ENCODE results near the gene FBXW4.
"Not testable (repeated sequence)": the region's sequence is repeated elsewhere in the genome, so short reads cannot be mapped to it uniquely, and the experiment has no call there.

The FBXW4 gene

DNA sequence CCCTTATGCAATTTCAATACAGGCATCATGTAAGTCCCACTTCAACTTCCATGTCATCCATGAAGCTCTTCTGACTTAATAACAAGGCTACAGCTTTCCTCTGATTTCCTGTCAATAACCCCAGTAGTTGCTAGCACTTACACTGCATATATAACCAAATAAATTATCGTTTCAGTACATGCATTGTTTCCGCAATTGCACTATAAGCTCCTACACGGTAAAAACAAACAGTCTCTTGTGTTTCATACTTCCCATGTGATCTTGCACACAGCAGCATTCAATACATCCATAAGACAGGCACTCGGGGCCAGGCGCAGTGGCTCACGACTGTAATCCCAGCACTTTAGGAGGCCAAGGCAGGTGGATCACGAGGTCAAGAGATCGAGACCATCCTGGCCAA is 41.4 kb downstream of the FBXW4 start:
- DNase-seq (ENCODE audit: low spot score) = no peak

DNA sequence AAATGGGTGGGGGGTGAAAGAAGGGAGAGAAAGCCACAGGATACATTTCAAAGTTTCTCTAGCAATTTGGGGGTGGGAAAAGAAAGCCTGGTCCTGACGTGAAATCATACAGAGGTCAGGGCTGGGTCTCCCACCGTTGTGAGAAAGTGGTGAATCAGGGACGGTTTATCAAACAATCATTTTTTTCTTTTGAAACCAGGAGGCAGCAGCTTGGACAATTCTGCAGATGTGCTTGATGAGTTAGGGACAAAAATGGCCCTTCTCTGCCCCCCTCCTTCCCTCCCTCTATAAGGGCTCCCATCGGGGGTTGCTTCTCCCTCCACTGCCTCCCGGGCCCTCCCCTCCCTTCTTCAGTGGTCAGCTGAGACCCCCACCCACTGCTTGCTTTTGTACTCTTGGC is 43.6 kb downstream of the FBXW4 start:
- no peak for DNase-seq (ENCODE audit: low spot score)

DNA sequence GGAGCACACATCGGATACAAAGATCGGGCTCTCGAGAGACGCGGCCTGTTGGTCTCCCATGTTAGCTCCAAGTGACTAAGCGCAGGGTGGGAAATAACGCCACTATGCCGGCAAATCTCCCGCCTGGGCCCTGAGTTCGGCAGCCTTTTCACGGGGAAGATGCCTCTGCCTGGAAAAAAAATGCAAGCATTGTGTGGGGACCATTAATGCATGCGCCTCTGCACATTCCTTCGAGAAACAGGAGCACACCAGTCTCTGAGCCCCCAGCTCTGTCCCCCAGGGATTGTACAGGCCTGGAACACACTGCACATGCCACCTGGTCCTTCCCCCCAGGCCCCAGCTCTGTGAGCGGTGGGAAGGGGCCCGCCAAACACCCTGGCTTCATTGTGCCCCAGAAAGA is 44.1 kb downstream of the FBXW4 start:
- no peak for DNase-seq (ENCODE audit: low spot score)

DNA sequence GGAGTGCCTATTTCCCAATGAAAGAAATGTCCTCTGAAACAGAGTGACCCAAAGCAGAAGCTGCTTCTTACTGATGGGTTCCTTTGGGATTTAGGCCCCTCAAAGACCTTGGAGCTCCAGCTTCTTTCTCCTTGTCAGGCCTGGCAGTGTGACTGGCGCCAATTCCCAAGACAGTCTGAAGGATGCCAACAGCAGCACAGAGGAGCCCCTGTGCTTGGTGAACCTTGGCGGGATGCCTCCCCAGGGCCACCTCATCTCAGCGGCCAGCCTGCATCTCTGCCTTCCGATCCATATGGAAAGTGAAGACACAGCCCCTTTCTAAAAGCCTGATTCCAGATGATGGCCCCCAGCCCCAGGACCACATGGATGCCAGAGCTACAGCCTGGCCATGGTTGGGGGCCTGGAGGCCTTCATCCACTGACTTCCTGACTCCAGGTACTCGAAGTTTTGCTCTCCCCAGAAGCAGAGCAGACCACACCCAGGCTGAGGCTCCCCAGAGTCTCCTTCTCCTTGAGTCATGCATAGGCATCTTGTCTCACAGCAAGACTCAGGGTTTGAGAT is 45.4 kb downstream of the FBXW4 start:
- DNase-seq (ENCODE audit: low spot score) = no peak

DNA sequence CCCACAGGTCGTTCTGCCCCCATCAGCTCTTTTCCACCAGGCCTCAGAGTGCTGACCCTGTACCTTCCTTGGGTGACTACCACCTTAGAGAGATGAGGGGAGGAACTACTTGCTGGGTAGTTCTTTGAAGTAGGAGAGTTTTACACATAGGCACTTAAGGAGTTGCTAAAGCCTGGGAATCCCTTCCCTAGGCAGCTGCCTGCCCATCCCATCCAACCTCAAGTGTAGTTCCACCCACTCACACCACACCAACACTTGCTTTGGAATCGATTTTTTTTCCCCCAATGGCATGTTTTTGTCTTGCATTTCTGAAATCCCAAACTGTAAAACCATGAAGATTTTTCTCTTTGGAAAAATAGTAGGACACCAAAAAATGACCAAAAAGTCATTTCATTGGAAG is 47.7 kb downstream of the FBXW4 start:
- DNase-seq (ENCODE audit: low spot score) = no peak

DNA sequence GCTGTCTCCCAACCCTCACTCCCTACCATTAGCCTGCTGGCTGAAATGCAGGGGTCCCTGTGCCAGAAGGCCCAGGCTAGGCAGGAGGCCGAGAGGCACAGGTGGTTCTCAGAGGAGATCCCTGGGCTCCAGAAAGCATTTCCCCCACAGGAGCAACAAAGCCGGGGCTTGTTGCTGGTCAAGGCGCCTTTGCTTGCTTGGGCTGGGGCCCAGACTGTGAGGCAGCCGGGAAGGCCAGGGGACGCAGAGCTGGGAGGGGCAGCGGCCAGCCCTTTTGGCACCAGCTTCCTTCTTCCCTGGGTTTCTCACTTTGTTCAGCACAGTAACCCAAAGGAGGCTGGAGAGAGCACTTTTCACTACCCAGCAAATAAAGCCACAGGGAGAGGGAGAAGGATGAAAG is 48.6 kb downstream of the FBXW4 start:
- DNase-seq (ENCODE audit: low spot score) = no peak

DNA sequence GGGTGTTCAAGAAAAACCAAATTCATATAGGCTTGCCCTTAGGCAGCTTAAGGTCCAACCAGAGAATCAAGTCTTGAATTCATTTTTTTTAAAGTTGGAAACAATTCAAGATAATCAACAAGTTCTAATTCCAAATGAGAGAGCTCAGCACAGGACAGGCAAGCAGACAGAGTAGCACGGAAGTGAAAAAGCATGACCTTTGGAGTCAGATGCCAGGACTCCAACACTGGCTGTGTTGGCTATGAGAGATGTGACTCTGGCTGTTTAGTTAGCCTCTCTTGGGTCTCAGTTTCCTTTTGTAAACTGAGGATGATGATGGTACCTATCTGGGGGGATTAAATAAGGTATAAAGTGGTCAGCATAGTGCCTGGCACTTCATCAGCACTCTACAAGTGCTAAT is 49.3 kb downstream of the FBXW4 start:
- DNase-seq (ENCODE audit: low spot score) = no peak

DNA sequence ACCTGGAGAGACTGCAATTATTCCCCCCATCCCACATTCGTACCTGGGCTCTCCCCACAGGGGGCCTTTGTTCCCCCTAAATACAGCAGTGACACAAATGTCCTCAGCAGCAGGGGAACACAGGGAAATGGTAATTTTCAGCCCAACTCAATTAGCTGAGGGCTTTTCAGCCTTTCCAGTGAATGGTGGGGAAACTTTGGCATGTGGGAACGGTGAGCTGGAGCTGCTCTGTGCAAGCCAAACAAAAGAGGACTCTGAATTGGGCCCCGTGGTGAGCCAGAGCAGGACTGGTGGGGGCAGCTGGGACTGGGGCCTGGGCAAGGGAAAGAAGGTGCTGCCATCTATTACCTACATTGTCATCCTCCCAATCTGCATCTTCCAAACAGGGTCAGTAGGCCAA is 51.0 kb downstream of the FBXW4 start:
- DNase-seq (ENCODE audit: low spot score) = no peak

DNA sequence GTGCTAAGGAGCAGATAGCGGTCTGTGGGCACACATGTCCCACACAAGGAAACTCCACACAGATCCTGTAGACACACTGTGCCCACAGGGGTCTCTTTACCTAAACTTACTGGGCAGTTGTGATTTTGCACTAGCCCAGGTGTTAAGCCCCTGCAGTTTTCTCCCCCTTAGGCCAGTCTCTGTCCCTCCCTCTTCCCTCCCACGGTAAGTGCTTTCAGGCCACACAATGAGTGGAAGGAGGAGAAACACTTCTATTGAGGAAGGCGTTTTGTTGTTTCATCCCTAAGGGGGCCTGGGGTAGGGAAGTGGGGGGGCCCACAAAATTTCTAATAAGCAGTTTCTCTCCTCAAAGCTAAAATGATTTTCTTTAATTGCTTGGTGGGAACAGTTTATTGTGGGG is 51.4 kb downstream of the FBXW4 start:
- no peak for DNase-seq (ENCODE audit: low spot score)

DNA sequence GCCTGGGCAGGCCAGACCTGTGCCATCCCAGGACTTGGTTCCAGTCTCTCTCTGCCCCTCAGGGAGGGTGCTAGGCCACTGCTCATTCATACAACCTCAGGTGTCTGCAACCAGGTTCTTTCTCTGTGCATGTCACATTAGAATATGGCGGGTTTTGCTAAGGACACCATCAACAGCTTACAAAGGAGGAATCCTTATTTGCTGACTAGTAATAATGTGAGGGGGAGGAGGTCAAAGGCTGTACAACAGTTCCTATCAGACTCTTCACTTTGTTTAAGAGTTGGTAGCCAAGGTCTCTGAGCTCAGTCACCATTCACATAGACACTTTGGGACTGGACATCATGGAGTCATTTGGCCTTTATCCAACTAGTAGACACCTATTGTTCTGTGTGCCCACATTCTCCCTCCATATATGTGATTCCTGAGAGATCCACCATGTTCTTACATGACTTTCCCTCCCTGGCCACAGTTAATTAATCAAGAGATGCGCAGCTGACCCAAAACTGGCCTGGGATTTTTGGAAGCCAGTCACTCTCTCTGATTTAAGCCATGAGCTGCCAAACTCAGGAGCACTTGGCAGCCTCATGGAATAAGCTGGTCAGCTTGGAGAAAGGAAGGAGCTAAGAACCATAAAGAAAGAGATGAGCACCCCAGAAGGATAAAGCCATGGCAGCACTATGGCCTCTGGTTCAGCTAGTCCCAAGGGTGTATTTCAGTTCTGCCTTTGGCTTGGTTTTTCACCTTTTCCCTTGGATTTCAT is 55.6 kb downstream of the FBXW4 start:
- DNase-seq (ENCODE audit: low spot score) = no peak

DNA sequence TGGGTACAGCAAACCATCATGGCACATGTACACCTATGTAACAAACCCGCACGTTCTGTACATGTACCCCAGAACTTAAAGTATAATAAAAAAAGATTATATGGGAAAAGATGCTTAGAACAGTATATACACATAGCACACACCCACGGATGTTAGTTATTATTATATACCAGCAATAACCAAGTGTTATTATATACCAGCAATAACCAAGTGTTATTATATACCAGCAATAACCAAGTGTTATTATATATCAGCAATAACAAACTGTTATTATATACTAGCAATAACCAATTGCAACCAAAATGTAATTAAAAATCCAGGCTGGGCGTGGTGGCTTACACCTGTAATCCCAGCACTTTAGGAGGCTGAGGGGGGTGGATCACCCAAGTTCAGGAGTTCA is 61.5 kb downstream of the FBXW4 start:
- not testable (repeated sequence) for DNase-seq (ENCODE audit: low spot score)

DNA sequence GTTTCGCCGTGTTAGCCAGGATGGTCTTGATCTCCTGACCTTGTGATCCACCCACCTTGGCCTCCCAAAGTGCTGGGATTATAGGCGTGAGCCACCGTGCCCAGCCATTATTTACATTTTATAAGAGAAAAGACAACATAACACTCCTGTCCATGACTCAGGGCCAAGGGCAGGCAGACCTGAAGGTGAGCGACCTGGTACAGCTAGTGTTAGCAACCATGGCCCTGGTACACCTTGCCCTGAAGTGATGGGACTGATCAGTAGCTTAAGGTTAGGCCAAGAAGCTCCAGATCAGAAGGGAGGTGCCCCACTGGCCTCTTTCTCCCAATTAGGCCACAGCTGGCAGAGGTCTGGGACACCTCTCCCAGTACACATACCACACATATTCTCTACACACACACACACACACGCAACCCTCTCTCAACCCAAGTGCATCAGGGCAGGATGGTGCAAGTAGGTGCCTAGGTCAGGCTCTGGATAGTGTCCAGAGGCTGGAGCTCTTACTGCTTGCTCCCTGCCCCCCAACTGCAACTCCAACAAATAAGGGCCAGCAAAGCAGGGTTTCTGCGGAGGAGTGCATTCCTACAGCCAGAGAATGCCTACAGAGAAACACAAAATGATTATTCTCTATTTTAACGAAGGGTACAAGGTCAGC is 63.0 kb downstream of the FBXW4 start:
- DNase-seq (ENCODE audit: low spot score) = no peak

DNA sequence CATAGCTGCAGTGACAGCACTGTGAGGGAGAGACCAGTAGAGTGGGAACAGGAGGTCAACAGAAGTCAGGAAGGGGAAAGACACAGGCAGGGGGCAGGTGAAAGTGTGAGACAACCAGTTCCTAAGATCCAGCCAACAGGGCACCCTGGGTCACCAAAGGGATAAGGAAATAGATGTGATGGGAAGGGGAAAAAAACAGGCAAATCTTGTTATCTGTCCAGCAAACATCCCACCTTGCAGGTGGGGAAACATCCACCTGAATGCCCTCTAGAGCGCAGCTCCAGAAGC is 64.4 kb downstream of the FBXW4 start:
- no peak for DNase-seq (ENCODE audit: low spot score)

DNA sequence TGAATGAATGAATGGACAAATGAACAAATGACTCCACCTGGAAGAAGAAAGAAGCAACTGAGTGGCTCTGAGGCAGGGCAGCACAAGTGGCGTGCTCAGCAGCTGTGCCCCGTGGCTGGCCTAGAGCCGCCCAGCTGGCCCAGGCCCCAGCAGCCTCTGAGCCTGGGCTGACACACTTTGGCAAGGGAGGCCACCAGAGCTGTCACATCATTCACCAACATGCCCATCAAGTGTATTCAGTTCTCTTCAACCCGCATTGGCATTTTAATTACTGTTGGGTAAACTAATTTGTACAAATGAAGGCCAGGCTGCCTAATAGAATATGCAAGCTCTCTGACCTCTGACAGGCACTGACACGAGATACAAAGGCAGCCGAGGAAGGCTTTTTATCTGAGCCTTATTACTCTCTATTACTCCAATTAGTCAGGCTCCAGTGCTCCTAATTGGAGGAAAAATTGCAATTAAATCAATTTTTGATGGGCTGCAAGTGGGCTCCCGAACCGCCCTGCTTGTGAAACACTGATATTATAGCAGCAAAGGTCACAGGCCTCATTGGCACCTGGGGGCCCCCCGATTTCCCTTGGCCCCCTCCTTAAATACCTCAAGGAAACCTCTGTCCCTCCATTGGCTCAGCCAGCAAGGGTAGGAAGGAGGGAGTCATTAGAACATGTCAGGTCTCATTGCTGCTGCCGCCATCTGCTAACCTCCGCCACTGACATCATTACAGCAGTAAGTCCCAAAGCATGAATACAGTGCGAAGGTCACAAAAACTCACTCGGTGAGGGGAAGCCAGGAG is 64.9 kb downstream of the FBXW4 start:
- DNase-seq (ENCODE audit: low spot score) = no peak

DNA sequence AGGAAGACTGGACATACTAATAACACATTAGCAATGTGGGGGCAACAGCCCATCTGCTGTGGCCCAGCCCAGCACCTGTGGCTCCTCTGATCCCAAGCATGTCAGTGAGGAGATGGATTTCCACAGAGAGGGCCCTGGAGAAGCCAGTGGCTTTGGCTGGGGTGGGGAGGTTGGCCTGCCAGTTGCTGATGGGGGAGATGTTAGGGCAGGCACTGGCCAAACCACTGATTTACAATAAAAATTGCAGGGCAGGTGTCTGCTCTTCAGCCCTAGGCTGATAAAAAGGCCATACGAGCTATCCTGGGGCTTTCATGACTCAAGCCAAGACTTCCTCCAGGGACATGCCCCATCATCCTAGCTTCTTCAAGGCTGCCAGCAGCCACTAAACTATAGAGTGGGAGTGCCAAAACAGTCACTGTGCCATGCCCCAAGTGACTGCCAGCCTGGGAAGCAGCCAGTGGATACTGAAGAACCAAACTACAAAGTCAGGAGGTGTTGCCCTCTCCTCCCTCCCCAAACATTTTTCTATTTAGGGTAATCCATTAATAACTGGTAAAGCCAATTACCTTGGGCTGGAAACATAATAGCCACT is 69.1 kb downstream of the FBXW4 start:
- DNase-seq (ENCODE audit: low spot score) = no peak

DNA sequence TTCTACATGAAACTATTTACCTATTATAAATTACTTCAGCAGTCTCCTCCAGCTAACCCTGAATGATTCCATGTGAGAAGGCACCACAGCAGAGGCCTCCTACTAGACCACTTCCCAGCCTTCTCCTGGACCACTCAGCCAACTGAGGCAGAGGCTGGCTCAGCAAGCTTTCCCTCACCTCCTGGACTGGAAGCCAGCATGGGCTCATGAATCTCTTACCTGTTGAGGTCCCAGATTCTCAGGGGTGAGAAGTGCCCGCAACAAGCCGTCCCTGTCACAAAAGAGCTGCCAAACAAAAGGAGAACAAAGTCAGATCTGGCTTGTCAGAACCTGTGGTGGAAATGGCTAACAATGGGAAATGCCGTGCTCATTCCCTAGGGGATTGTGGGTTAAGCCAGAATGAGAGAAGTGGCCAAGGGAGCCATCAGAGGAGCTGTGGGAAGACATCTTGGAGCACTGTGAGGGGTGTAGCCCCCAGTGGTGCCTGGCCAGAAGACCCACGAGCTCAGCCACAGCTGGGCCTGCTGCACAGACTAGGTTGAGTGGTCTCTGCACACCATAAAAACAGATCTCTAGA is 70.4 kb downstream of the FBXW4 start:
- DNase-seq (ENCODE audit: low spot score) = no peak

DNA sequence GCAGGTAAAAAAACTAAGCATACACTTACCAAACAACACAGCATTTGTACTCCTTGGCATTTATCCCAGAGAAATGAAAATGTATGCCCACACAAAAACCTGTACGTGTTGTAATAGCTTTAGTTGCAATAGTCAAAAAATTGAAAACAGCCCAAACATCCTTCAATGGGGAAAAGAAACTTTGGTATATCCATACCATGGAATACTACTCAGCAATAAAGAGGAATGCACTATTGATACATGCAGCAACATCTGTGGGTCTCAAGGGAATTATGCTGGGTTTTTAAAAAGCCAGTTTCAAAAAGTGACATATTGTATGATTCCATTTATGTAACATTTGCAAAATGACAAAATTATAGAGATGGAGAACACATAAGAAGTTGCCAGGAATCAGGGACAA is 71.4 kb downstream of the FBXW4 start:
- no peak for DNase-seq (ENCODE audit: low spot score)

DNA sequence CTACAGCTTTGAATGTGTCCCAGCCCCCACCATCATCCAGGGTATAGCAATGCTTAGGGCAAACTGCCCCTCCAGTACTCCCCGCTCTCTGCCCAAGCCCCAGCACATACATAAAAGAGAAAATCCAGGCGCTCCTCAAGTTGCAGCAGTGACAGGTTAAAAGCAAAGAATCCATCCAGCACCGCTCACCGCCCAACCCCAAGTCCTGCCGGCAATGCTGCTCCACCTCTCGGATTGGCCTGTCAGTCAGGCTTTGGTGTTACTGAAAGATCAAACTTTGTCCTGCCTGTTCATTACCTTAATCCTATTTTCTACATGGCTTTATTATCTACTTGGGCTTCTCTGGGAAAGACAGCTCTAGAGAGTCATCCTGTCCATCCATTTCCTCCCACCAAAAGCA is 75.0 kb downstream of the FBXW4 start:
- DNase-seq (ENCODE audit: low spot score) = no peak

DNA sequence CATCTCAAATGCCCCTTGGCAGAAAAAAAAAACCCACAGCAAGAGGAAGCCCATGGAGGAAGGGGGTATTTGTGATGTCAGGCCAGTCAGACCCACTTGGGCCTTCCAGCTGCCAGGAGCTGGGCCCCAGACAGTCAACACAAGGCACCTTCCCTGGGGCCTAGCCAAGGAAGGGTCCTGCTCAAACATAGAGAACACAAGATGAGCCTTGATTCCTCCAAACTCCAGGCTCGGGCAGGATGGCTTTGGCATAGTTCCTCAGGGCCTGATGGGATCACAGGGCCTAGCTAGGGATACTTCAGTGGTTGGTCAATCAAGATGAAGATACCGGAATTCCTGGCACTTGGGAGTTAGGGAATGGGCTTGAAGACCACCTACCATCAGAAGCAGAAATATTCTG is 76.1 kb downstream of the FBXW4 start:
- no peak for DNase-seq (ENCODE audit: low spot score)

DNA sequence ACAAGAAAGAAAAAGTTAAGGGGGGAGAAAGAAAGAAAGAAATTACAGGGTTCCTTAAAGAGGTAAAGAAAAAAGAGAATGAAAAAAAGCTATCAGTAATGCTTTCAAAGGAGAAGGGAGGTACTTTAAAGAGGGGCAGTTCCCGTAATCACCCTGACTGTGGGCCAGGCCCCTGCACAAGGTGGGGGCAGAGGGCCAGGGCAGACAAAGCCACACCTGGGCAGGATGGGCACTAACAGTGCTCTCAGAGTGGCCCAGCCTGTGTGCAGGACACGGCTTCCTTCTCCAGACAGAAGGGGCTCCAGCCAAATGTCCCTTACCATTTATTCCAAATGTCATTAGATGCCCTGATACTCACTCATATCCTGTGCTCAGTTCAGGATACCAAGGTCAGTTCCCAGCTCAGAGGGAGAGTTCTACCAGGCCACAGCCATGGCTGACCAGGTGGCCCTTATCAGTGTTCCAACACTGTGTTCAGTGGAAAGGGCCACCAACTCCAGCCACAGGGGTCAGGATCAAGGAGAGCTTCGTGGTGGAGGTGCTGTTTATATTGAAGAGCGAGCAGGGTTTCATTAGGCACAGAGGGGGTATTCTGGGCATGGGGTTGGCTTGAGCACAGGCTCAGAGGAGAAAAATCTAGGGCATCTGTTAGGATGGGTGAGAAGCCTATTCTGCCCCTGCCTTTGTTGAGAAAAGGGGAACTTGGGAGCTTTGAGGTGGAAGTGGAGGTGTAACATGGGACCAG is 77.0 kb downstream of the FBXW4 start:
- no peak for DNase-seq (ENCODE audit: low spot score)

DNA sequence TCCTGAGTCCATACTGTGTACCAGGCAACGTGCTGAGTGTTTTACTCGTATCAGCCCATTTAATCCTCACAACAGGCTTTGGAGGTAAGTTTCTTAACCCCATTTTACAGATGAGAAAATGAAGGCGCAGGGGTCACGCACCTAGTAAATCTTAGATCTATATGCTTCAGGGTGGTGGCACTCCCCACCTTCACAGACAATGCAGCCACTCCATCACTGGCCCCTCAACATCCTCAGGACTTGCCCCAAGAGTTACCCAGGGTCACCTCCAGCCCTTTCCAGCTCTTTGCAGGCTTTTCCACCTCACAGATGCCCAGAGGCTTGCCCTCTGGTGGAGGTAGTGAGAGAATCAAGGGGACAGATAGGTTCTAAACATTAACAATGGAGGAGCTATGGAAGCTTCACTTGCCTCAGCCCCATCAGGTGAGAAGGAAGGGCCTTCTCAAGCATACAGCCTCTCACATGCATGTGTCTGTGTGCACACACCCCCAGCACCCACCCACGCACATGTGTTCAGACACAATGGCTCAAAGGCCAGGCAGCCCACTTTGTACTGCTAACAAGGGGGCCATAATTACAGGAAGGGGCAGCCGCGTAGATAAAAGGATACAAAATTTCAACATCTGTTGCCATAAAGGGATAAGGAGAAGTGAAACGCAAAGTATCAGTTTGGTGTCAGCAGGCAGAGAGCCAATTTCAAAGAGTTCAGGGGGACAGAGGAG is 77.7 kb downstream of the FBXW4 start:
- no peak for DNase-seq (ENCODE audit: low spot score)

Data from CD4-positive, alpha-beta T cell treated with Interleukin-6 at 100 ng/mL for 8 hours (primary cell).